NT2/D1 (cell line): Measurements from ENCODE around the gene LYST.

Experiments
- SUZ12 ChIP-seq: IDR thresholded peaks from 2 replicates; pipeline ENCODE4 v1.6.1; 2011; ENCODE audit not compliant: insufficient read length, insufficient read depth; ENCODE audit errors: extremely low read depth
- ZNF274 ChIP-seq: IDR thresholded peaks from 2 replicates; pipeline ENCODE4 v1.6.1; 2011; ENCODE audit warnings: mild to moderate bottlenecking, low read depth, low read length

GRCh38 chr1:235876402-235876841 lies 9.7 kb upstream of the LYST start:
- no peak for TF ChIP-seq ZNF274
- TF ChIP-seq SUZ12, result no peak
